ENCODE measurements around the gene DNAJA3.

DNAJA3 gene

GRCh38 chr16:4442371-4442770, 16.7 kb downstream of the DNAJA3 start:
- Histone ChIP-seq H3K4me3 (no peak overlapping the region), H3K27ac (no peak overlapping the region)
- TF ChIP-seq CTCF (IDR thresholded peaks at IDR 0.05): no peak
- DNase-seq (ENCODE audit: low spot score): no peak

- no peak for TF ChIP-seq CTCF (IDR thresholded peaks at IDR 0.05)
- Histone ChIP-seq H3K4me3 (no peak overlapping the region), H3K27ac (no peak overlapping the region)
- no peak for DNase-seq (ENCODE audit: low spot score)
Measured at GRCh38 chr16:4443271-4443670, 17.6 kb downstream of the DNAJA3 start.

- no peak overlapping the region for H3K4me3 ChIP-seq
Measured at GRCh38 chr16:4443986-4444385, 18.3 kb downstream of the DNAJA3 start.

GRCh38 chr16:4450430-4450829, 24.8 kb downstream of the DNAJA3 start:
- Histone ChIP-seq H3K4me3 (no peak overlapping the region), H3K27ac (no peak overlapping the region)
- no peak for TF ChIP-seq CTCF (IDR thresholded peaks at IDR 0.05)
- no peak for DNase-seq (ENCODE audit: low spot score)

More at GRCh38 chr16:4443986-4444385, 18.3 kb downstream of the DNAJA3 start:
- no peak overlapping the region for H3K27ac ChIP-seq
- no peak for DNase-seq (ENCODE audit: low spot score)
- no peak for TF ChIP-seq CTCF (IDR thresholded peaks at IDR 0.05)

GRCh38 chr16:4450931-4451519, 25.4 kb downstream of the DNAJA3 start:
- TF ChIP-seq CTCF (IDR thresholded peaks at IDR 0.05): no peak
- Histone ChIP-seq H3K27ac (no peak overlapping the region), H3K4me3 (no peak overlapping the region)
- DNase-seq (ENCODE audit: low spot score): no peak

- Histone ChIP-seq H3K4me3 (no peak overlapping the region), H3K27ac (no peak overlapping the region)
- no peak for TF ChIP-seq CTCF (IDR thresholded peaks at IDR 0.05)
- no peak for DNase-seq (ENCODE audit: low spot score)
Measured at GRCh38 chr16:4452674-4453073, 27.0 kb downstream of the DNAJA3 start.

GRCh38 chr16:4454623-4455022, 29.0 kb downstream of the DNAJA3 start:
- TF ChIP-seq CTCF (IDR thresholded peaks at IDR 0.05): no peak
- H3K27ac ChIP-seq: no peak overlapping the region
- DNase-seq (ENCODE audit: low spot score): no peak
- no peak overlapping the region for H3K4me3 ChIP-seq
